GM23338 (cell line): ENCODE data around the gene RASGRP3. TPM values are rescaled to one million over a fixed set of nuclear protein-coding genes. Genes with fewer than 3 reads are reported as not detected.
A peak's percentile ranks its signal among the peaks of the same experiment; 100 is the strongest.

Source experiments
- ATAC-seq: fragments of 200-7000 bp; cut with Tn5 transposase; 3 replicates; pipeline ENCODE4 v1.9.1; 2020
- DNase-seq: peaks from one replicate; pipeline ENCODE4 v3.0.0-alpha.2; 2015; ENCODE audit warnings: low spot score
- H2AFZ ChIP-seq: fragments of 200-600 bp; sonication (generic); 2 replicates; pipeline ENCODE4 v1.8.0; 2016; ENCODE audit warnings: antibody characterized with exemption, mild to moderate bottlenecking, moderate library complexity
- H3F3A ChIP-seq: fragments of 200-600 bp; sonication (generic); replicated peaks from 2 replicates; pipeline ENCODE4 v1.8.0; 2017; ENCODE audit warnings: antibody characterized with exemption, mixed run types, low read depth
- H3K27ac ChIP-seq: fragments of 200-600 bp; sonication (generic); 2 replicates; pipeline ENCODE4 v1.6.1; 2016; ENCODE audit warnings: low read depth
- H3K27me3 ChIP-seq: fragments of 200-600 bp; sonication (generic); 2 replicates; pipeline ENCODE4 v1.8.0; 2016; ENCODE audit warnings: mild to moderate bottlenecking, mixed run types, moderate library complexity; ENCODE audit not compliant: insufficient read depth
- H3K36me3 ChIP-seq: fragments of 200-600 bp; sonication (generic); 2 replicates; pipeline ENCODE4 v1.8.0; 2016; ENCODE audit warnings: mild to moderate bottlenecking; ENCODE audit not compliant: insufficient read depth
- H3K4me1 ChIP-seq: fragments of 200-600 bp; sonication (generic); 2 replicates; pipeline ENCODE4 v1.8.0; 2016; ENCODE audit warnings: mild to moderate bottlenecking, moderate library complexity; ENCODE audit not compliant: insufficient read depth
- H3K4me2 ChIP-seq: fragments of 200-600 bp; sonication (generic); 2 replicates; pipeline ENCODE4 v1.7.1; 2017; ENCODE audit warnings: mixed run types
- H3K4me3 ChIP-seq: fragments of 200-600 bp; sonication (generic); 2 replicates; pipeline ENCODE4 v1.6.1; 2016; ENCODE audit warnings: mixed run types
- H3K79me2 ChIP-seq: fragments of 200-600 bp; sonication (generic); replicated peaks from 2 replicates; pipeline ENCODE4 v1.8.0; 2017; ENCODE audit warnings: mild to moderate bottlenecking; ENCODE audit not compliant: insufficient read depth
- H3K9me2 ChIP-seq: fragments of 200-600 bp; sonication (generic); 2 replicates; pipeline ENCODE4 v1.8.0; 2017; ENCODE audit not compliant: insufficient read depth
- H4K20me1 ChIP-seq: fragments of 200-600 bp; sonication (generic); replicated peaks from 2 replicates; pipeline ENCODE4 v1.8.0; 2017; ENCODE audit warnings: mild to moderate bottlenecking; ENCODE audit not compliant: insufficient read depth
- H3K27ac Mint-ChIP-seq: 2 replicates; pipeline ENCODE4 v1.8.0; 2020; ENCODE audit warnings: inconsistent platforms, mild to moderate bottlenecking, moderate library complexity, mixed read lengths
- H3K27me3 Mint-ChIP-seq: 3 replicates; pipeline ENCODE4 v1.8.0; 2022; ENCODE audit warnings: low read depth, mild to moderate bottlenecking, moderate library complexity, mixed read lengths, inconsistent platforms; ENCODE audit not compliant: insufficient read depth, poor library complexity
- H3K36me3 Mint-ChIP-seq: 3 replicates; pipeline ENCODE4 v1.8.0; 2021; ENCODE audit warnings: low read depth, mild to moderate bottlenecking, inconsistent platforms, moderate library complexity, mixed read lengths
- H3K4me1 Mint-ChIP-seq: 3 replicates; pipeline ENCODE4 v1.8.0; 2020; ENCODE audit warnings: mild to moderate bottlenecking, inconsistent platforms, mixed read lengths
- H3K4me3 Mint-ChIP-seq: 3 replicates; pipeline ENCODE4 v1.8.0; 2021; ENCODE audit warnings: moderate library complexity, mild to moderate bottlenecking, inconsistent platforms, mixed read lengths
- H3K9me3 Mint-ChIP-seq: 3 replicates; pipeline ENCODE4 v1.8.0; 2020; ENCODE audit warnings: moderate library complexity, mild to moderate bottlenecking, inconsistent platforms, mixed read lengths
- CREB1 ChIP-seq: fragments of 250-450 bp; sonication (Bioruptor Pico); IDR thresholded peaks from 2 replicates; pipeline ENCODE4 v1.5.0; 2020; ENCODE audit warnings: low read depth, mild to moderate bottlenecking, moderate library complexity
- ETS1 ChIP-seq: IDR thresholded peaks from 2 replicates; pipeline ENCODE4 v1.6.1; 2016; ENCODE audit warnings: antibody characterized with exemption
- EZH2 ChIP-seq: fragments of 200-600 bp; sonication (generic); IDR thresholded peaks from one replicate; pipeline ENCODE4 v1.8.0; 2017; ENCODE audit warnings: antibody characterized with exemption, mild to moderate bottlenecking, low read depth; ENCODE audit not compliant: unreplicated experiment
- EZH2phosphoT487 ChIP-seq: fragments of 200-600 bp; sonication (generic); IDR thresholded peaks from one replicate; pipeline ENCODE4 v1.8.1; 2018; ENCODE audit warnings: antibody characterized with exemption; ENCODE audit not compliant: unreplicated experiment
- JUNB ChIP-seq: IDR thresholded peaks from one replicate; pipeline ENCODE4 v1.6.1; 2016; ENCODE audit warnings: antibody characterized with exemption; ENCODE audit not compliant: unreplicated experiment
- NANOG ChIP-seq: IDR thresholded peaks from 2 replicates; pipeline ENCODE4 v1.6.1; 2016; ENCODE audit warnings: antibody characterized with exemption, borderline replicate concordance
- POLR2AphosphoS5 ChIP-seq: IDR thresholded peaks from 2 replicates; pipeline ENCODE4 v1.6.1; 2016; ENCODE audit warnings: antibody characterized with exemption, low read depth
- REST ChIP-seq: IDR thresholded peaks from one replicate; pipeline ENCODE4 v1.6.1; 2018; ENCODE audit warnings: antibody characterized with exemption; ENCODE audit not compliant: unreplicated experiment
- STAT1 ChIP-seq: IDR thresholded peaks from one replicate; pipeline ENCODE4 v1.6.1; 2016; ENCODE audit warnings: antibody characterized with exemption; ENCODE audit not compliant: unreplicated experiment
- ZNF114 ChIP-seq: fragments of 250-450 bp; sonication (Bioruptor Pico); IDR thresholded peaks from 2 replicates; pipeline ENCODE4 v1.5.0; 2020; ENCODE audit warnings: mild to moderate bottlenecking, moderate library complexity
- ZNF331 ChIP-seq: fragments of 250-450 bp; sonication (Bioruptor Pico); IDR thresholded peaks from 2 replicates; pipeline ENCODE4 v1.5.0; 2020; ENCODE audit warnings: low read depth, mild to moderate bottlenecking, moderate library complexity
- ZNF462 ChIP-seq: fragments of 250-450 bp; sonication (Bioruptor Pico); IDR thresholded peaks from 2 replicates; pipeline ENCODE4 v1.5.0; 2020; ENCODE audit warnings: mild to moderate bottlenecking, moderate library complexity
- polyA plus RNA-seq: library from polyadenylated mRNA; unstranded; fragments of >200 nt; fragmentation: Nextera tagmentation; extraction: Ambion mirVana; gene quantifications from 2 replicates; pipeline ENCODE4 v1.2.1, GENCODE V29; 2016
- total RNA-seq: library from RNA; depleted of rRNA; stranded (reverse); fragments of >200 nt; shearing (Covaris generic); gene quantifications from 2 replicates; pipeline ENCODE4 v1.2.3, GENCODE V29; 2014
- TF ChIP-seq, protein P1 (sequence below), 2 experiments: fragments of 200-600 bp in 1 of 2; sonication (generic) in 1 of 2; conservative IDR thresholded peaks; 2 replicates each; pipeline versions ENCODE4 v1.5.1 to v1.6.1; 2016 to 2017; ENCODE audit warnings: antibody characterized with exemption in 2 of 2, low read depth in 2 of 2, mild to moderate bottlenecking in 2 of 2, moderate library complexity in 1 of 2

RASGRP3 gene
- total and polyA plus RNA-seq, 2 experiments from 2014 or later = 0.19 to 0.69 TPM

GRCh38 chr2:33529771-33530481, 53.5 kb downstream of the RASGRP3 start:
- ATAC-seq = no peak
- Mint-ChIP-seq H3K27me3 (no peaks in the 10 kb centered on the region), H3K9me3 (no peaks in the 10 kb centered on the region), H3K27ac (no peak overlapping the region), H3K4me1 (peaks cover 2% of the 10 kb centered on the region; the same call in 1 of the 3 replicates), H3K4me3 (no peak overlapping the region), H3K36me3 (no peaks in the 10 kb centered on the region)
- Histone ChIP-seq H3F3A (no peaks in the 10 kb centered on the region), H3K27me3 (no peaks in the 10 kb centered on the region), H3K4me2 (no peak overlapping the region), H2AFZ (peak overlapping the region; percentile 80), H3K27ac (no peak overlapping the region), H3K9me2 (peaks cover 10% of the 10 kb centered on the region; the same call in 1 of the 2 replicates), H3K36me3 (no peaks in the 10 kb centered on the region), H4K20me1 (no peaks in the 10 kb centered on the region), H3K79me2 (no peaks in the 10 kb centered on the region), H3K4me3 (no peak overlapping the region), H3K4me1 (no peaks in the 10 kb centered on the region)
- peak; percentile 9 for DNase-seq
- no peak for TF ChIP-seq STAT1
- no peak for TF ChIP-seq CREB1
- no peak for TF ChIP-seq ETS1
- TF ChIP-seq ZNF462 (CRISPR knock-in tag) = no peak
- TF ChIP-seq NANOG = no peak
- TF ChIP-seq ZNF114 (CRISPR knock-in tag) = no peak
- no peak for TF ChIP-seq ZNF331 (CRISPR knock-in tag)
- TF ChIP-seq REST = no peak
- TF ChIP-seq, protein P1, sequence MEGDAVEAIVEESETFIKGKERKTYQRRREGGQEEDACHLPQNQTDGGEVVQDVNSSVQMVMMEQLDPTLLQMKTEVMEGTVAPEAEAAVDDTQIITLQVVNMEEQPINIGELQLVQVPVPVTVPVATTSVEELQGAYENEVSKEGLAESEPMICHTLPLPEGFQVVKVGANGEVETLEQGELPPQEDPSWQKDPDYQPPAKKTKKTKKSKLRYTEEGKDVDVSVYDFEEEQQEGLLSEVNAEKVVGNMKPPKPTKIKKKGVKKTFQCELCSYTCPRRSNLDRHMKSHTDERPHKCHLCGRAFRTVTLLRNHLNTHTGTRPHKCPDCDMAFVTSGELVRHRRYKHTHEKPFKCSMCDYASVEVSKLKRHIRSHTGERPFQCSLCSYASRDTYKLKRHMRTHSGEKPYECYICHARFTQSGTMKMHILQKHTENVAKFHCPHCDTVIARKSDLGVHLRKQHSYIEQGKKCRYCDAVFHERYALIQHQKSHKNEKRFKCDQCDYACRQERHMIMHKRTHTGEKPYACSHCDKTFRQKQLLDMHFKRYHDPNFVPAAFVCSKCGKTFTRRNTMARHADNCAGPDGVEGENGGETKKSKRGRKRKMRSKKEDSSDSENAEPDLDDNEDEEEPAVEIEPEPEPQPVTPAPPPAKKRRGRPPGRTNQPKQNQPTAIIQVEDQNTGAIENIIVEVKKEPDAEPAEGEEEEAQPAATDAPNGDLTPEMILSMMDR (conservative IDR thresholded peaks at IDR 0.05; ENCODE audit: low read depth in 2 of 2) = no peak
- TF ChIP-seq POLR2AphosphoS5 = no peak
- no peak for TF ChIP-seq EZH2
- no peak for TF ChIP-seq EZH2phosphoT487
- no peak for TF ChIP-seq JUNB
